ENCODE results near the gene ZP1.
"Not testable (repeated sequence)": the region's sequence is repeated elsewhere in the genome, so short reads cannot be mapped to it uniquely, and the experiment has no call there.

The ZP1 gene

GRCh38 chr11:60866911-60867870, at the start of gene ZP1:
Gene ZP1 (plus strand): TSS chr11:60867542. CDS start chr11:60867562, 20 bp downstream.
- no peak for DNase-seq (ENCODE audit: low read depth in 2 of 2)

- DNase-seq (ENCODE audit: low read depth in 2 of 2): no peak
Observed at GRCh38 chr11:60818057-60818456, 49.3 kb upstream of the ZP1 start.

- DNase-seq (ENCODE audit: low read depth in 2 of 2): no peak
Observed at GRCh38 chr11:60821827-60822599, 45.3 kb upstream of the ZP1 start.

GRCh38 chr11:60823745-60824306, 43.5 kb upstream of the ZP1 start:
- DNase-seq (ENCODE audit: low read depth in 2 of 2): not testable (repeated sequence)

- DNase-seq (ENCODE audit: low read depth in 2 of 2): no peak
Observed at GRCh38 chr11:60825118-60825517, 42.2 kb upstream of the ZP1 start.

- DNase-seq (ENCODE audit: low read depth in 2 of 2): no peak
Observed at GRCh38 chr11:60825790-60826189, 41.6 kb upstream of the ZP1 start.

- no peak for DNase-seq (ENCODE audit: low read depth in 2 of 2)
Observed at GRCh38 chr11:60830478-60831142, 36.7 kb upstream of the ZP1 start.

GRCh38 chr11:60831143-60831500, 36.2 kb upstream of the ZP1 start:
- DNase-seq (ENCODE audit: low read depth in 2 of 2): peak; percentile 25 to 30

GRCh38 chr11:60831501-60832079, 35.8 kb upstream of the ZP1 start:
- no peak for DNase-seq (ENCODE audit: low read depth in 2 of 2)

GRCh38 chr11:60834742-60835533, 32.4 kb upstream of the ZP1 start:
- DNase-seq (ENCODE audit: low read depth in 2 of 2): no peak

GRCh38 chr11:60835534-60835846, 31.9 kb upstream of the ZP1 start:
- DNase-seq (ENCODE audit: low read depth in 2 of 2): no peak

- no peak for DNase-seq (ENCODE audit: low read depth in 2 of 2)
Observed at GRCh38 chr11:60836866-60837515, 30.4 kb upstream of the ZP1 start.

- no peak for DNase-seq (ENCODE audit: low read depth in 2 of 2)
Observed at GRCh38 chr11:60838132-60838531, 29.2 kb upstream of the ZP1 start.

GRCh38 chr11:60840470-60841430, 26.6 kb upstream of the ZP1 start:
- peak; percentile 89 to 90 for DNase-seq (ENCODE audit: low read depth in 2 of 2)

- peak; percentile 90 to 91 for DNase-seq (ENCODE audit: low read depth in 2 of 2)
Observed at GRCh38 chr11:60841797-60842667, 25.3 kb upstream of the ZP1 start, which contains the start of gene CCDC86. Gene CCDC86 (plus strand): TSS chr11:60842113. CDS start chr11:60842125, 12 bp downstream.

- DNase-seq (ENCODE audit: low read depth in 2 of 2): no peak
Observed at GRCh38 chr11:60842668-60843600, 24.4 kb upstream of the ZP1 start.
